Endothelial cell of umbilical vein (primary cell): Measurements from ENCODE around the gene SULT1E1.

Experiments
- CTCF ChIP-seq, 2 donors: IDR thresholded peaks; 1 replicate in 1 of 2; 2 replicates in 1 of 2; pipeline ENCODE4 v1.5.1; 2011; ENCODE audit warnings: low read length in 2 of 2, mild to moderate bottlenecking in 2 of 2, moderate library complexity in 2 of 2, control low read depth in 1 of 2, inconsistent platforms in 1 of 2, low read depth in 1 of 2; ENCODE audit not compliant: insufficient read depth in 1 of 2; ENCODE audit errors: extremely low read depth in 1 of 2
- EZH2 ChIP-seq: IDR thresholded peaks from 2 replicates; pipeline ENCODE4 v1.6.1; 2012; ENCODE audit warnings: borderline replicate concordance, low read depth, mild to moderate bottlenecking, moderate library complexity, low read length, inconsistent platforms; ENCODE audit not compliant: severe bottlenecking
- FOS ChIP-seq: IDR thresholded peaks from 2 replicates; pipeline ENCODE4 v1.6.1; 2011; ENCODE audit warnings: mild to moderate bottlenecking, low read length, moderate library complexity, borderline replicate concordance; ENCODE audit not compliant: insufficient read depth
- GATA2 ChIP-seq: IDR thresholded peaks from 2 replicates; pipeline ENCODE4 v1.7.0; 2011; ENCODE audit warnings: low read depth, mild to moderate bottlenecking, moderate library complexity, mixed read lengths, low read length; ENCODE audit not compliant: insufficient read length, insufficient read depth
- JUN ChIP-seq: IDR thresholded peaks from 2 replicates; pipeline ENCODE4 v1.6.1; 2011; ENCODE audit warnings: borderline replicate concordance, low read depth; ENCODE audit not compliant: insufficient read length, insufficient read depth
- MAX ChIP-seq: IDR thresholded peaks from 2 replicates; pipeline ENCODE4 v1.6.1; 2011; ENCODE audit not compliant: insufficient read depth, insufficient read length
- MYC ChIP-seq: IDR thresholded peaks from one replicate; pipeline ENCODE4 v1.6.1; 2011; ENCODE audit warnings: mild to moderate bottlenecking, low read depth, low read length
- POLR2A ChIP-seq: IDR thresholded peaks from 2 replicates; pipeline ENCODE4 v1.6.1; 2012; ENCODE audit warnings: low read depth, mild to moderate bottlenecking, control low read depth, low read length
- POLR2AphosphoS5 ChIP-seq: IDR thresholded peaks from 2 replicates; pipeline ENCODE4 v1.6.1; 2012; ENCODE audit warnings: low read depth, mild to moderate bottlenecking, control low read depth, low read length, moderate library complexity; ENCODE audit not compliant: insufficient read depth

- TF ChIP-seq CTCF (IDR thresholded peaks at IDR 0.05; ENCODE audit: extremely low read depth in 1 of 2, insufficient read depth in 1 of 2, low read depth in 1 of 2, low read length in 2 of 2) = no peak
- TF ChIP-seq POLR2AphosphoS5 = no peak
- no peak for TF ChIP-seq POLR2A
- TF ChIP-seq MYC = no peak
- TF ChIP-seq MAX = no peak
- no peak for TF ChIP-seq JUN
- no peak for TF ChIP-seq GATA2
- no peak for TF ChIP-seq EZH2
- no peak for TF ChIP-seq FOS
These were observed 21.0 kb downstream of the SULT1E1 start for GRCh38 chr4:69838977-69839376.
